ENCODE data around the gene SH3D21.

The SH3D21 gene

DNA sequence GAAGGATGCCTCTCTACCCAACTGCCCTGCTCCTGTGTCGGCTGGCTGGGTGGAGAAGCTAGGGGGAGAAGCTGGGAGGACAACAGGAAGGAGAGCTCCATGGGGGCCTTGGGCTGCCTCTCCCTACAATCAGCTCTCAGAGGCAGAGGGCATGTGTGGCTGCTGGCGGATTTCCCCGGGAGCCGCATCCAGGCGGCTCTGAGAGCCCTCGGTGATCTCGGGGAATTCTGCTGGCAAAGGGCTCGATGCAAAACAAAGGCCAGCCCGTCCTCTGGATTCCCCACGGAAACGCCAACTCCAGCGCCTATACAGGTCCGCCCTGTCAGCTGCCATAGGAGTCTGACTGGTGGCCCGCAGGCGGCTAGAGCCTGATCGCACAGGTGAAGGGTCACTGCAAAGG is 43.7 kb downstream of the SH3D21 start:
- Histone ChIP-seq H2AFZ (ENCODE audit: low read length) (no peak overlapping the region), H4K20me1 (ENCODE audit: insufficient read depth, low read length, poor library complexity, severe bottlenecking) (no peaks in the 10 kb centered on the region), H3K9ac (ENCODE audit: low read depth, low read length, poor library complexity, severe bottlenecking) (no peak overlapping the region), H3K36me3 (ENCODE audit: insufficient read depth, low read length) (peaks cover 50% of the 10 kb centered on the region; the same call in 1 of the 2 replicates), H3K4me1 (ENCODE audit: insufficient read depth, low read length, poor library complexity, severe bottlenecking) (peaks cover 9% of the 10 kb centered on the region), H3K79me2 (ENCODE audit: insufficient read depth, low read length) (no peaks in the 10 kb centered on the region), H3F3A (ENCODE audit: low read depth) (no peaks in the 10 kb centered on the region), H3K4me3 (ENCODE audit: low read length, poor library complexity, severe bottlenecking) (no peak overlapping the region), H3K9me2 (replicated peaks; ENCODE audit: low read depth, low read length) (no peaks in the 10 kb centered on the region), H3K9me3 (ENCODE audit: insufficient read depth, low read depth, low read length) (no peaks in the 10 kb centered on the region), H3K4me2 (ENCODE audit: low read depth, low read length, poor library complexity, severe bottlenecking) (no peak overlapping the region), H3K27me3 (ENCODE audit: insufficient read depth, low read length, poor library complexity, severe bottlenecking) (no peaks in the 10 kb centered on the region)
- TF ChIP-seq, protein P1, sequence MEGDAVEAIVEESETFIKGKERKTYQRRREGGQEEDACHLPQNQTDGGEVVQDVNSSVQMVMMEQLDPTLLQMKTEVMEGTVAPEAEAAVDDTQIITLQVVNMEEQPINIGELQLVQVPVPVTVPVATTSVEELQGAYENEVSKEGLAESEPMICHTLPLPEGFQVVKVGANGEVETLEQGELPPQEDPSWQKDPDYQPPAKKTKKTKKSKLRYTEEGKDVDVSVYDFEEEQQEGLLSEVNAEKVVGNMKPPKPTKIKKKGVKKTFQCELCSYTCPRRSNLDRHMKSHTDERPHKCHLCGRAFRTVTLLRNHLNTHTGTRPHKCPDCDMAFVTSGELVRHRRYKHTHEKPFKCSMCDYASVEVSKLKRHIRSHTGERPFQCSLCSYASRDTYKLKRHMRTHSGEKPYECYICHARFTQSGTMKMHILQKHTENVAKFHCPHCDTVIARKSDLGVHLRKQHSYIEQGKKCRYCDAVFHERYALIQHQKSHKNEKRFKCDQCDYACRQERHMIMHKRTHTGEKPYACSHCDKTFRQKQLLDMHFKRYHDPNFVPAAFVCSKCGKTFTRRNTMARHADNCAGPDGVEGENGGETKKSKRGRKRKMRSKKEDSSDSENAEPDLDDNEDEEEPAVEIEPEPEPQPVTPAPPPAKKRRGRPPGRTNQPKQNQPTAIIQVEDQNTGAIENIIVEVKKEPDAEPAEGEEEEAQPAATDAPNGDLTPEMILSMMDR (conservative IDR thresholded peaks at IDR 0.05; ENCODE audit: low read length) = no peak
- no peak for TF ChIP-seq EZH2phosphoT487 (IDR thresholded peaks at IDR 0.05; ENCODE audit: borderline replicate concordance)

DNA sequence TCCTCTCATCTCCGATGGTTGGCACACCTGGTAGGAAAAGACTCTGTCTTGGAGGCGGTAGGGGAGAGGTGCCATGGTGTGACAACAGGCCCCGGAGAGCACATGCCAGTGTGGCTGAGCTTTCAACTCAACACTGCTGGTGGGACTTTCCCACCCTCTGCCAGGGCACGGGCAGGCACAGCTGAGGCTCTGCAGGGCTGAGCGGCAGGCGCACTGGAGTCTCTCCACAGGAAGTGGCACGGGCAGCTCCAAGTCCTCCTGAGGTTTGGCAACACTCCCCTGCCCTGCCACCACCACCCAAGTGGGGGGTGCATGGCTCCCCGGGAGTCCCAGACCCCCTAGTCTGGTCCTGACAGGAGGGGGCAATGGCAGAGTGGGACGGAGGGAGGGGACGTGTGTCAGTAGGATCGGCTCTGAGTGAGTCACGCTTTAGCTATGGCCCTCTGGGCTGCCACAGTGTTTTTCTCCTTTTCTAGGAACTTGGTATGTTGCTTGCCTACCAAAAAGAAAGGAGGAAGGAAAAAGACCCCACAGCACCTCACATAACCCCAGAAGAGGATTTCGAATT is 44.6 kb downstream of the SH3D21 start:
- Histone ChIP-seq H3K4me2 (ENCODE audit: low read depth, low read length, poor library complexity, severe bottlenecking) (no peak overlapping the region), H3K4me1 (ENCODE audit: insufficient read depth, low read length, poor library complexity, severe bottlenecking) (peaks cover 9% of the 10 kb centered on the region), H3K9me2 (replicated peaks; ENCODE audit: low read depth, low read length) (no peaks in the 10 kb centered on the region), H3K36me3 (ENCODE audit: insufficient read depth, low read length) (peaks cover 53% of the 10 kb centered on the region; the same call in 1 of the 2 replicates), H3K27me3 (ENCODE audit: insufficient read depth, low read length, poor library complexity, severe bottlenecking) (no peaks in the 10 kb centered on the region), H3K79me2 (ENCODE audit: insufficient read depth, low read length) (no peaks in the 10 kb centered on the region), H3K4me3 (ENCODE audit: low read length, poor library complexity, severe bottlenecking) (no peak overlapping the region), H3K9ac (ENCODE audit: low read depth, low read length, poor library complexity, severe bottlenecking) (no peak overlapping the region), H4K20me1 (ENCODE audit: insufficient read depth, low read length, poor library complexity, severe bottlenecking) (no peaks in the 10 kb centered on the region), H3K9me3 (ENCODE audit: insufficient read depth, low read depth, low read length) (no peaks in the 10 kb centered on the region), H2AFZ (ENCODE audit: low read length) (no peak overlapping the region), H3F3A (ENCODE audit: low read depth) (no peaks in the 10 kb centered on the region)
- no peak for TF ChIP-seq EZH2phosphoT487 (IDR thresholded peaks at IDR 0.05; ENCODE audit: borderline replicate concordance)
- TF ChIP-seq, protein P1 (conservative IDR thresholded peaks at IDR 0.05; ENCODE audit: low read length) = no peak

DNA sequence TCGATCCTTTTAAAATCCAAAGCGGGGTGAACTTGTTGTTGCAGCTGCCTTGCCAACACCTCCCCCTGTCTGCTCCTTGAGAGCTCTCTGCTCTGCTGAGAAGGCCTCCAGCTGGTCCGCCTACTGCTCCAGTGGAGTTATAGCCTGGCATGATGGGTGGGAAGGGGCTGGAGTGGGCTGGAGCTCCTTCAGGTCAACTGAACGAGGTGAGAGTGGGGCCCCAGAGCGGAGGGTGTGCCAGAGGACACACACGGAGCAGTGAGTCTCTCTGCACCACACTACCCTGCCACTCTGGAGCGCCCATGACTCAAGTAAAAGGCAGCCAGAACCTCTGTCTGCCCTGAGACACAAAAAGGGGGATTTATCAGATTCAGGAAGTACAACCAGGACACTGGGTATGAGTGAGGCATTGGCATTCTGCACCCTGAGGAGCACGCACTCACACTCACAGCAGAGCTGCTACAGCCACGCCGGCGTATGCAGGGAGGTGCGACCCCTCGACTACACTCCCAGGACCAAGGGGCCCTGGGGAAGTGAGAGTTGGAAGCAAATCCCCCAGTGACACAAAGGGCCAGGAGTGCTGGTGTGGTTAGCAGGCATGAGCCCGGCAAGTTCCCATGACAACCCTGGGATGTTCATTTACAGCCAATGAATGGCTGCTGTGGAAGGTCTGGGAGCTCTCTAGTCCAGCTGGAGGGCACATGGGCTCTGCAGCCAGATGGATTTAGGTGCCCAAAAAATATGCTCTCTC is 45.2 kb downstream of the SH3D21 start:
- Histone ChIP-seq H4K20me1 (ENCODE audit: insufficient read depth, low read length, poor library complexity, severe bottlenecking) (no peaks in the 10 kb centered on the region), H3K4me2 (ENCODE audit: low read depth, low read length, poor library complexity, severe bottlenecking) (no peak overlapping the region), H3F3A (ENCODE audit: low read depth) (no peaks in the 10 kb centered on the region), H3K4me1 (ENCODE audit: insufficient read depth, low read length, poor library complexity, severe bottlenecking) (peaks cover 9% of the 10 kb centered on the region), H2AFZ (ENCODE audit: low read length) (no peak overlapping the region), H3K9ac (ENCODE audit: low read depth, low read length, poor library complexity, severe bottlenecking) (no peak overlapping the region), H3K9me2 (replicated peaks; ENCODE audit: low read depth, low read length) (no peaks in the 10 kb centered on the region), H3K27me3 (ENCODE audit: insufficient read depth, low read length, poor library complexity, severe bottlenecking) (no peaks in the 10 kb centered on the region), H3K79me2 (ENCODE audit: insufficient read depth, low read length) (no peaks in the 10 kb centered on the region), H3K4me3 (ENCODE audit: low read length, poor library complexity, severe bottlenecking) (no peak overlapping the region), H3K36me3 (ENCODE audit: insufficient read depth, low read length) (peaks cover 54% of the 10 kb centered on the region; the same call in 1 of the 2 replicates), H3K9me3 (ENCODE audit: insufficient read depth, low read depth, low read length) (no peaks in the 10 kb centered on the region)
- TF ChIP-seq, protein P1 (conservative IDR thresholded peaks at IDR 0.05; ENCODE audit: low read length) = no peak
- TF ChIP-seq EZH2phosphoT487 (IDR thresholded peaks at IDR 0.05; ENCODE audit: borderline replicate concordance) = no peak
